Endothelial cell of hepatic sinusoid (primary cell): Measurements from ENCODE around the gene VEGFA.

Experiments used
- in situ Hi-C: cut with HindIII; loops from 2 replicates; pipeline ENCODE4 v1.10.0; 2017; ENCODE audit warnings: low sequenced_read_pairs

The VEGFA gene

GRCh38 chr6:43834528-43835155 lies 64.6 kb downstream of the VEGFA start:
- in situ Hi-C loops: loop anchor here (5.0 to 10.0 kb wide), 3 partner anchors 57 to 150 kb away; partner anchors contain the start of gene MRPS18A

- in situ Hi-C loops: loop anchor here (5.0 to 10.0 kb wide), 3 partner anchors 59 to 151 kb away; partner anchors contain the start of gene MRPS18A
Measured at GRCh38 chr6:43835872-43836419, 65.9 kb downstream of the VEGFA start.
